Coronary artery (tissue), 2 donors: Measurements from ENCODE around the gene LAMA1.

Source experiments
- DNase-seq: peaks from one replicate; pipeline ENCODE4 v3.0.0-alpha.2; 2017; ENCODE audit warnings: low spot score
- H3K27ac ChIP-seq, 2 donors: fragments of 200-600 bp; sonication (generic); one replicate each; pipeline ENCODE4 v1.5.1; 2016 to 2019
- H3K4me3 ChIP-seq: fragments of 200-600 bp; sonication (generic); 2 replicates; pipeline ENCODE4 v1.5.1; 2016; ENCODE audit warnings: mild to moderate bottlenecking, moderate library complexity
- TF ChIP-seq, protein P1 (sequence below): fragments of 200-600 bp; sonication (generic); IDR thresholded peaks from one replicate; pipeline ENCODE4 v1.5.1; 2019; ENCODE audit warnings: antibody characterized with exemption

Gene LAMA1

DNA sequence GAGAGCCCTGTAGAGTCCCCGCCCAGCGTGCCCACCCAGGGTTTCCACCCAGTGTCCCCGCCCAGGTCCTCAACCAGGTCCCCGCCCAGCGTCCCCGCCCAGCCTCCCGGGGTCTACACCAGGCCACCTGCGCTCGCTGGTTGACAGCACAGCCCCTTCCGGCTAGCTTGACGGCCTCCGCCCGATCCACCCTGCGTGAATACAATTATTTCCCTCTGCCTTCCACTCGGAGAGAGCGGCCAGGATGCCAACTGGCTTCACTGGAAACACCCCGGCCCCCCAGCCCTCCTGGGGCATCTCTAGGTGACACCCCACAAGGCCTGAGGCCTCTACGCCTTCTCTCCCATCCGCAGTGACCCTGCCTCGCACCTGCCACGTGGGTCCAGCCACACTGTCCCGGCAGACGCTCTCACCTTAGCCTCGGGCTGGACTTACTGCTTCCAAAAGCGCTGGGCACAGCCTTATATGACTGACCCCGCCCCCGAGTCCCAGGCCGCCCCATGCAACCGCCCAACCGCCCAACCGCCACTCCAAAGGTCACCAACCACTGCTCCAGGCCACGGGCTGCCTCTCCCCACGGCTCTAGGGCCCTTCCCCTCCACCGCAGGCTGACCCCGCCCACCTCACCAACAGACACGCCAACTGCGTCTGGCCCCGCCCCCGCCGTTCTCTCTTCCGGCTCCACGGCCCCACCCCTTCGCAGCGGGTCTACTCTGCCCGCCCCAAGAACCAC, 188.1 kb downstream of the LAMA1 start:
- no peak overlapping the region for H3K27ac ChIP-seq
- no peak for DNase-seq
- TF ChIP-seq, protein P1, sequence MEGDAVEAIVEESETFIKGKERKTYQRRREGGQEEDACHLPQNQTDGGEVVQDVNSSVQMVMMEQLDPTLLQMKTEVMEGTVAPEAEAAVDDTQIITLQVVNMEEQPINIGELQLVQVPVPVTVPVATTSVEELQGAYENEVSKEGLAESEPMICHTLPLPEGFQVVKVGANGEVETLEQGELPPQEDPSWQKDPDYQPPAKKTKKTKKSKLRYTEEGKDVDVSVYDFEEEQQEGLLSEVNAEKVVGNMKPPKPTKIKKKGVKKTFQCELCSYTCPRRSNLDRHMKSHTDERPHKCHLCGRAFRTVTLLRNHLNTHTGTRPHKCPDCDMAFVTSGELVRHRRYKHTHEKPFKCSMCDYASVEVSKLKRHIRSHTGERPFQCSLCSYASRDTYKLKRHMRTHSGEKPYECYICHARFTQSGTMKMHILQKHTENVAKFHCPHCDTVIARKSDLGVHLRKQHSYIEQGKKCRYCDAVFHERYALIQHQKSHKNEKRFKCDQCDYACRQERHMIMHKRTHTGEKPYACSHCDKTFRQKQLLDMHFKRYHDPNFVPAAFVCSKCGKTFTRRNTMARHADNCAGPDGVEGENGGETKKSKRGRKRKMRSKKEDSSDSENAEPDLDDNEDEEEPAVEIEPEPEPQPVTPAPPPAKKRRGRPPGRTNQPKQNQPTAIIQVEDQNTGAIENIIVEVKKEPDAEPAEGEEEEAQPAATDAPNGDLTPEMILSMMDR: no peak
- H3K4me3 ChIP-seq: no peak overlapping the region

- no peak for DNase-seq
- TF ChIP-seq, protein P1: no peak
- Histone ChIP-seq H3K27ac (no peak overlapping the region), H3K4me3 (no peak overlapping the region)
Observed at GRCh38 chr18:6928359-6928758, 189.2 kb downstream of the LAMA1 start.

DNA sequence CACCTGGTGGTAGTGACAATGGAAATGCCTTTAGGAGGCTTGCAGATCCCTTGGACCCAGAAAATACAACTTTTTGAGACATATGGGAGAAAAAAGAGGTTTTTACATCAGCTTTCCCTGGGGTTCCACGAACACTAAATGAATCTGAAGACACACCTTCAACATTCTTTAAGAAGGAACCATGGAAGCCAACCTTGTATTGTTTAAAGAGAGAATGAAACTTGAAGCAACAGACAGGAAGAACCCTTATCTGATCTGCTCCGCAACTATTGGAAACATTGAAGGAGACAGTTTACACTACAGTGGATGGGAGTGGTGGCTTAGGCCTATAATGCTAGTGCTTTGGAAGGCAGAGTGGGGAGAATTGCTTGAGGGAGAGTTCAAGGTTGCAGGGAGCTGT, 190.4 kb downstream of the LAMA1 start:
- TF ChIP-seq, protein P1: no peak
- DNase-seq: no peak
- no peak overlapping the region for H3K27ac ChIP-seq
- H3K4me3 ChIP-seq: no peak overlapping the region

GRCh38 chr18:6923220-6923619, 194.4 kb downstream of the LAMA1 start:
- no peak overlapping the region for H3K4me3 ChIP-seq
- TF ChIP-seq, protein P1: no peak
- no peak overlapping the region for H3K27ac ChIP-seq
- DNase-seq: no peak

- no peak for DNase-seq
- Histone ChIP-seq H3K27ac (no peak overlapping the region), H3K4me3 (no peak overlapping the region)
- TF ChIP-seq, protein P1: no peak
Observed at GRCh38 chr18:6921571-6921970, 196.0 kb downstream of the LAMA1 start.

GRCh38 chr18:6920099-6920955, 197.3 kb downstream of the LAMA1 start:
- Histone ChIP-seq H3K27ac (no peak overlapping the region), H3K4me3 (no peak overlapping the region)
- DNase-seq: no peak
- TF ChIP-seq, protein P1: no peak
